Inferior parietal cortex (tissue), 1 donor: ENCODE data around the gene RSPH1.

Experiments used
- DNase-seq: peaks from one replicate; pipeline ENCODE4 v3.0.0-alpha.2; 2016; ENCODE audit errors: extremely low spot score

RSPH1 gene

DNA sequence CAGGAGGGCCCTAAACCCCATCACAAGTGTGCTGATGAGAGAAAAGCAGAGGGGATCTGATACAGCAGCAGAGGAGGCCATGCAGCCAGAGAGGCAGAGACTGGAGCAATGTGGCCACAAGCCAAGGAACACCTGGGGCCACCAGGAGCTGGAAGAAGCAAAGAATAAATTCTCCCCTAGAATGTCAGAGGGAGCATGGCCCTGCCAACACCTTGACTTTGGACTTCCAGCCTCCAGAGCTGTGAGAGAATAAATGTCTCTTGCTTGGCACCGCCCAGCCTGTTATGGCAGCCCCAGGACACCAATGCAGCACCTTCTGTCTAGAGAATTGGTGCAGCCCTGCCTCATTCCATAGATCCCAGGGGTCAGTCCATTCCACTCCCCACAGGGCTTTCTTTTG lies 67.0 kb downstream of the RSPH1 start:
- no peak for DNase-seq

DNA sequence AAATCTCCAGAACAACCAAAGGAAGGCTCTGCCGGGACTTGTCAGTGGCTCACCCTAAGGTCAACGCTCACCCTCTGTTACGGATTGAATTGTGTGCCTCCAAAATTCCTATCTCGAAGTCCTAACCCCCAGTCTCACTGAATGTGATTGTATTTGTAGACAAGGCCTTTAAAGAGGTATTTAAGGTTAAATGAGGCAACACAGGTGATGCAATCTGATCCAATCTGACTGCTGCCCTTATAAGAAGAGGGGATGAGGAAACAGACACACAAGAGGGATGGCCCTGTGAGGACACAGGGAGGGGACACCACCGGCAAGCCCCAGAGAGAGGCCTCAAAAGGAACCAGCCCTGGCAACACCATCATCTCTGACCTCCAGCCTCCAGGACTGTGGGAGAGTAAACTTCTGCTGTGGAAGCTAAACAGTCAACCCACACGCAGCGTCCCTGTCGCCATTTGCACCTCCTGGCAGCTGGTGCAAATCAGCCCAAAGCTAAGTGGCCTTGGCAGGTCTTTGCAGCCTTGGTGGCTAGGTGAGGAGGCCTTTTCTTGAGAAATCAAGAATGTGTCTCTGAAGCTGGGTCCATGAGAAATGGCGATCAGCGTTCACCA lies 68.1 kb downstream of the RSPH1 start:
- no peak for DNase-seq

DNA sequence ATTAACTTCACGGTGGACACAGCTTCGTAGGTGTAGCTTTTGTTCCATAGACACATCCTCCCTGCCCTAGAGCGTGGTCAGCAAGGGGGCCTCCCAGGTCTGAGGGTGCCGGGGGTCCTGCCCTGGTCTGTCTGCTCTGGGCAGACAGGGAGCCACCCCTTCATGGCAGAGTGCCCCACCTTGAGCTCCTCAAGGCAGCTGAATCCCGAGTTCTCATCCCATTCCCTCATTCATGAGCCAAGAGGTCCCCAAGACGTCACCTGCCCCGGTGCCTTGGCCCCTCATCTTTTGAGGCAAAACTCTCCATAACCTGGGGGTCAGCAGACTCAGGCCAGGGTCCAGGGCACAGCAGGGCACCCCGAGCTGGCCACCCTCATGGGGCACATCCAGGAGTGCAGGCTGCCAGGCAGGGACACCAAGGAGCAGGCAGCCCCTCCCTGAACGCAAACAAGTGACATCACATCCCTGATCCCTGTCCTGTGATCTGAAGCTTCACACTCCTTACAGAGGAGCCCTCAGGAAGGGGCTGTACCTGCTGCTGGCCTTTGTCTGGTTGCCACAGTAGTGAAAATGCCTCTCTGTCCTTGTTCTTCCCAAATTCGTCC lies 69.0 kb downstream of the RSPH1 start:
- no peak for DNase-seq

DNA sequence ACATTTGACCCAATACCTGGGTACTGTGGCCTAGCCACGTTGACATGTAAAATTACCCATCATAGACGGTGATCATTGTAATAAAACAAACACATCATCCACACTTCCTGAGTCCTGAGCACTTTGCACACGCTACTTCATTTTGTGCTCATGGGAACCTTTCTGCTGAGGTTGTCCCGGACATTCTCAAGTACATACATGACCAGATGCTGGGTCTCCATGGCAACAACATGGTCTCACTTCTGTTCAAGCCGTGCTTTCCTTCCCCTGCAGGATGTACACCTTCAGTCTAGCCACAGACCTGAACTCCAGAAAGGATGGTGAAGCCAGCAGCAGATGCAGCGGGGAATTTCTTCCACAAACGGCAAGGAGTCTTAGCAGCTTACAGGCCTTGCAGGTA lies 69.6 kb downstream of the RSPH1 start:
- DNase-seq, result no peak

DNA sequence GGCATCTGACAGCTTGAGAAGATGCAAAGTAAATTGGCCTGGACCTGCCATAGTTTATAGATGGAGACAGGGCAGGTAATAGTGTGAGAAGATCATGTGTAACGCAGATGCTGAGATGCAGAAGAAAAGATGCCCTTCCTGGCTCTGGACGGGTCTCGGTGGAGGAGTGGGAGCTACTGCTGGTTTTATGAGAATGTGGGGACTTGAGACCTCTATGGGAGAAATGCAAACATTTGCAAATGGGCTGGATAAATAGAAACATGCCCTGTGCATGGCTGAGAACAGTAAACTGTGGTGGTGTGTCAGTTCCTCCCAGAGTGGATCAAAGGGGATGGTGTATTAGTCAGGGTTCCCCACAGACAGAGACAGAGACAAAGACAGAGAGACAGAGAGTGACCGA lies 70.4 kb downstream of the RSPH1 start:
- no peak for DNase-seq

DNA sequence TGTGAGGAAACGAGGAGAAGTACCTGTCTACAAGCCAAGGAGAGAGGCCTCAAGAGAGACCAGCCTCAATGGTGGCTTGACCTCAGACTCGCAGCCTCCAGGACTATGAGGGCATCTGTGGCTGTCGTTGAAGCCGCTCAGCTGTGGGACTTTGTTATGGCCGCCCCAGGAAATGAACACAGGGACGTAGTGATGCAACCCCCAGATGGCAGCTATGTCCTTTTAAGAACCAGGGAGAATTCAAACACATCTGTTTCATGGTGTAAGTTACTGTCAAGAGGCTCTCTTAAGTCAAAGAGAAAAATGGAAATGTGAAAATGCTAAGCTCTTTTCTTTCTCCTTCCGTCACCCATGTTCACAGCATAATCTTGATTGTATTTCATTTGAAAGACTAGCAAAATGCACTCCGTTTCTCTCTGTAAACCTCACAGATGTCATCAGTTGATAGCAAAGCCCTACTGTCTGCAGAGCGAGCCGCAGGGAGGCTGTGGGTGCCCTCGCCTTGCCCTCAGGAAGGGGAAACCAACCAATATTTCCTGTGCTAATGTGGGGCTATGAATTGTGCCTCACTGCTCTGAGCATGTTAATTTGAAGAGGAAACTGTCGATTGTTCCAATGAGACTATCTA lies 71.0 kb downstream of the RSPH1 start:
- DNase-seq, result no peak

DNA sequence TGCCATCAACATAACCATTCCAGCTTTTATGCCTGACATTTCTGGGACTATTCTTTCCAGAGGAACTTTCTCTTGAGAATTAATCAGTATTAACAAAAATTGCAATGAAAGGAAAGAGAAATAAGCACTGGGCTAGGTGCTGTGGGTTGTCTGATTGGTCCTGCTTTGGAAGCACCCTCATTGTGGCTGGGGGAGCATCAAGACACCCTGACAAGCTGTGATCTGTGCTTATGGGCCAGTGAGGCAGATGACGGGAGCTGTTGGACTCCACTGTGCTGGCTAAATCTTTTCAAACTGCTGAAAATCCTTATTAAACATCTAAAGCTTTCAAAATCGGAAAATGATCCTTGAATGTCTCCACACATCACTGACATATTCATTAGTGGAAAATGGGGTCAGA lies 72.3 kb downstream of the RSPH1 start:
- DNase-seq, result no peak

DNA sequence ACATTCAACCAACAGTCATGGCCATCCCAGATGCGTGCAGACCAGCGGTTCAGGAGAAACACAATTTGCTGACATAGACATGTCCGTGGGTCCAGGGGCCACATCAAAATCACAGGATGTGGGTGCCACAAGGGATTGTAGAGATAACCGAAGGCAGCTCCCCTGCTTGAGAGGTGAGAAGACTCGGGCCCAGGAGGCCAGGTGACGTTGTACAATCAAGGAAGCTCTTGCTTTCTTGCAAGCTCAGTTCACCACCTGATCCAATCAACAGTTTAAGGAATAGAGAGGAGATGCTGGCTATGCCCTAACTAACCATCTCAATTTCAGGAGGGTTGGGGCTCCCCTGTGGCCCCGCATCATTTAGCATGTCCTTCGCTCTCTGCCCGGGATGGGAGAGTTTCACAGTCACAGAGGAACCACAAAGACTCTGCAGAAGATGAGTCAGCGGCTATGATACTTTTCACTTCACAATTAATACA lies 72.8 kb downstream of the RSPH1 start:
- no peak for DNase-seq
